Measurements from ENCODE around the gene CDC20B. TPM values are rescaled to one million over a fixed set of nuclear protein-coding genes. Genes with fewer than 3 reads are reported as not detected.

The CDC20B gene
- total RNA-seq, 1 experiment from 2014 or later: not detected

GRCh38 chr5:55081541-55081940 lies 91.4 kb downstream of the CDC20B start:
- H3K4me2 ChIP-seq (ENCODE audit: low read length): no peak overlapping the region
- no peak overlapping the region for H2AFZ ChIP-seq (ENCODE audit: low read depth, low read length, poor library complexity, severe bottlenecking)
- H3K4me3 ChIP-seq (replicated peaks in 1 of 2; ENCODE audit: low read depth in 1 of 2, low read length in 2 of 2): no peak overlapping the region
- intact Hi-C loops (cut with micrococcal nuclease): no loop called here
- CTCF ChIA-PET: no interaction called here
- no peak overlapping the region for H3K9ac ChIP-seq (ENCODE audit: low read length)
- DNase-seq (ENCODE audit: low read depth, low spot score): no peak
- no peaks in the 10 kb centered on the region for H3K9me2 ChIP-seq (ENCODE audit: insufficient read depth)
- no TSS peak for BruUV-seq (replicated peaks)
- H3K36me3 ChIP-seq (ENCODE audit: control insufficient read depth in 1 of 2, insufficient read depth in 2 of 2, low read length in 2 of 2): no peaks in the 10 kb centered on the region
- no peak for ATAC-seq
- TF ChIP-seq RAD21 (IDR thresholded peaks at IDR 0.05; ENCODE audit: low read depth) (no peak), SRF (IDR thresholded peaks at IDR 0.05; ENCODE audit: low read depth) (no peak), SP1 (IDR thresholded peaks at IDR 0.05; ENCODE audit: low read depth) (no peak), REST (IDR thresholded peaks at IDR 0.05; ENCODE audit: low read depth) (no peak), ZFX (IDR thresholded peaks at IDR 0.05) (no peak), MAX (IDR thresholded peaks at IDR 0.05) (no peak), CEBPB (IDR thresholded peaks at IDR 0.05; ENCODE audit: low read depth) (no peak), EZH2phosphoT487 (IDR thresholded peaks at IDR 0.05; ENCODE audit: borderline replicate concordance) (no peak), ZNF274 (IDR thresholded peaks at IDR 0.05; ENCODE audit: low read depth, low read length) (no peak), CTCF (IDR thresholded peaks at IDR 0.05 in 2 of 3, conservative IDR thresholded peaks at IDR 0.05 in 1 of 3; ENCODE audit: borderline replicate concordance in 1 of 3, insufficient read depth in 1 of 3, low read depth in 2 of 3, low read length in 2 of 3) (no peak), ELF1 (IDR thresholded peaks at IDR 0.05; ENCODE audit: borderline replicate concordance, low read depth) (no peak), ATF3 (IDR thresholded peaks at IDR 0.05) (no peak), ZBTB33 (IDR thresholded peaks at IDR 0.05; ENCODE audit: extremely low read depth, insufficient replicate concordance, low read length) (no peak)
- H4K20me1 ChIP-seq (ENCODE audit: insufficient read depth): no peaks in the 10 kb centered on the region
- no peaks in the 10 kb centered on the region for H3K79me2 ChIP-seq (ENCODE audit: insufficient read depth, low read length)
- no peak overlapping the region for H3K27ac ChIP-seq (ENCODE audit: low read depth, low read length)
- RAD21 ChIA-PET (ENCODE audit: low non-redundant PET in 1 of 2, low total read pairs in 2 of 2, uncharacterized antibody in 2 of 2, unreplicated experiment in 2 of 2): no interaction called here
- POLR2A ChIA-PET: no interaction called here
- H3K4me1 ChIP-seq (ENCODE audit: control insufficient read depth in 1 of 2, insufficient read depth in 2 of 2, low read length in 2 of 2): no peaks in the 10 kb centered on the region
- H3K27me3 ChIP-seq (ENCODE audit: insufficient read depth, low read length): no peaks in the 10 kb centered on the region
- no peaks in the 10 kb centered on the region for H3K9me3 ChIP-seq (ENCODE audit: control insufficient read depth in 1 of 2, insufficient read depth in 1 of 2, low read depth in 1 of 2, low read length in 2 of 2)
